ENCODE measurements around the gene TPM2.
"Not testable (repeated sequence)": the region's sequence is repeated elsewhere in the genome, so short reads cannot be mapped to it uniquely, and the experiment has no call there.

TPM2 gene

GRCh38 chr9:35636877-35637246 lies 52.9 kb downstream of the TPM2 start:
- H3K27me3 Mint-ChIP-seq (ENCODE audit: low read depth); H3K4me3 Mint-ChIP-seq; H3K27ac Mint-ChIP-seq: not testable (repeated sequence)
- Mint-ChIP-seq H3K9me3 (peaks cover 14% of the 10 kb centered on the region), H3K36me3 (ENCODE audit: low read depth) (peaks cover 21% of the 10 kb centered on the region), H3K4me1 (ENCODE audit: low read depth) (peaks cover 41% of the 10 kb centered on the region)

- peaks cover 18% of the 10 kb centered on the region for H3K36me3 Mint-ChIP-seq (ENCODE audit: low read depth)
- peaks cover 38% of the 10 kb centered on the region for H3K4me1 Mint-ChIP-seq (ENCODE audit: low read depth)
- H3K27ac Mint-ChIP-seq, result no peak overlapping the region
- H3K4me3 Mint-ChIP-seq, result no peak overlapping the region
- H3K27me3 Mint-ChIP-seq (ENCODE audit: low read depth), result no peaks in the 10 kb centered on the region
- H3K9me3 Mint-ChIP-seq, result peaks cover 10% of the 10 kb centered on the region
These were observed 53.4 kb downstream of the TPM2 start for GRCh38 chr9:35636135-35636876.

GRCh38 chr9:35635730-35636129 lies 54.0 kb downstream of the TPM2 start:
- H3K9me3 Mint-ChIP-seq, result peaks cover 4% of the 10 kb centered on the region
- H3K27ac Mint-ChIP-seq, result no peak overlapping the region
- H3K27me3 Mint-ChIP-seq (ENCODE audit: low read depth), result no peaks in the 10 kb centered on the region
- H3K36me3 Mint-ChIP-seq (ENCODE audit: low read depth), result peaks cover 12% of the 10 kb centered on the region
- peaks cover 35% of the 10 kb centered on the region for H3K4me1 Mint-ChIP-seq (ENCODE audit: low read depth)
- H3K4me3 Mint-ChIP-seq, result no peak overlapping the region

All from T-helper 1 cell treated with Interleukin-12 subunit alpha and Interleukin-12 subunit beta and Interleukin-4 antibody, amounts not matched to agents 30 μg/mL and 1 μg/mL, for 36 hours (primary cell).